ENCODE measurements around the gene PES1. TPM values are rescaled to one million over a fixed set of nuclear protein-coding genes. Genes with fewer than 3 reads are reported as not detected.

PES1 gene
- total RNA-seq (2014; rRNA removed; shearing (Covaris generic); ENCODE audit: low replicate concordance): 93.6 and 110 TPM in 2 replicates

GRCh38 chr22:30591588-30592359 is at the start of gene PES1:
Gene PES1 (minus strand): TSS chr22:30591910. CDS start chr22:30591833, 77 bp downstream.
- H2AFZ ChIP-seq (ENCODE audit: low read length): no peak within 1 kb of the TSS
- H3K36me3 ChIP-seq (ENCODE audit: insufficient read depth, low read length): peaks cover 28% of the 10 kb centered on the region
- peak within 1 kb of the TSS; percentile 77 for H3K4me2 ChIP-seq (ENCODE audit: low read depth, low read length, poor library complexity, severe bottlenecking)
- no peaks in the 10 kb centered on the region for H3K9me2 ChIP-seq (replicated peaks; ENCODE audit: insufficient read depth, low read length)
- H3K27ac ChIP-seq (ENCODE audit: low read length): peak within 1 kb of the TSS; percentile 67; the same call in 1 of the 2 replicates
- peaks cover 16% of the 10 kb centered on the region for H3K4me1 ChIP-seq (ENCODE audit: low read length)
- H3K9ac ChIP-seq (ENCODE audit: low read length): peak within 1 kb of the TSS; percentile 80
- H3K9me3 ChIP-seq (ENCODE audit: low read length): no peaks in the 10 kb centered on the region
- peak within 1 kb of the TSS; percentile 75 for H3K4me3 ChIP-seq (ENCODE audit: low read length)
- peak; percentile 99 for DNase-seq
- H3K79me2 ChIP-seq (ENCODE audit: low read length): peaks cover 33% of the 10 kb centered on the region
- H3K27me3 ChIP-seq (ENCODE audit: low read length): no peaks in the 10 kb centered on the region
- peaks cover 13% of the 10 kb centered on the region for H4K20me1 ChIP-seq (ENCODE audit: insufficient read depth, low read depth, low read length)

- Histone ChIP-seq H3K36me3 (ENCODE audit: insufficient read depth, low read length) (no peaks in the 10 kb centered on the region), H3K9me2 (replicated peaks; ENCODE audit: insufficient read depth, low read length) (no peaks in the 10 kb centered on the region), H3K27ac (ENCODE audit: low read length) (no peak overlapping the region), H4K20me1 (ENCODE audit: insufficient read depth, low read depth, low read length) (no peaks in the 10 kb centered on the region; the same call in 1 of the 2 replicates), H3K27me3 (ENCODE audit: low read length) (no peaks in the 10 kb centered on the region), H2AFZ (ENCODE audit: low read length) (no peak overlapping the region), H3K4me3 (ENCODE audit: low read length) (no peak overlapping the region), H3K4me1 (ENCODE audit: low read length) (peaks cover 18% of the 10 kb centered on the region), H3K4me2 (ENCODE audit: low read depth, low read length, poor library complexity, severe bottlenecking) (no peak overlapping the region), H3K79me2 (ENCODE audit: low read length) (no peaks in the 10 kb centered on the region), H3K9me3 (ENCODE audit: low read length) (no peaks in the 10 kb centered on the region), H3K9ac (ENCODE audit: low read length) (no peak overlapping the region)
- DNase-seq: no peak
These were observed 49.2 kb upstream of the PES1 start for GRCh38 chr22:30640839-30641430.

- H3K9me2 ChIP-seq (replicated peaks; ENCODE audit: insufficient read depth, low read length): no peaks in the 10 kb centered on the region
- peaks cover 21% of the 10 kb centered on the region for H3K4me1 ChIP-seq (ENCODE audit: low read length)
- H4K20me1 ChIP-seq (ENCODE audit: insufficient read depth, low read depth, low read length): no peaks in the 10 kb centered on the region; the same call in 1 of the 2 replicates
- no peak for DNase-seq
- no peak overlapping the region for H3K9ac ChIP-seq (ENCODE audit: low read length)
- no peaks in the 10 kb centered on the region for H3K79me2 ChIP-seq (ENCODE audit: low read length)
- no peaks in the 10 kb centered on the region for H3K27me3 ChIP-seq (ENCODE audit: low read length)
- no peaks in the 10 kb centered on the region for H3K9me3 ChIP-seq (ENCODE audit: low read length)
- no peak overlapping the region for H3K27ac ChIP-seq (ENCODE audit: low read length)
- no peak overlapping the region for H2AFZ ChIP-seq (ENCODE audit: low read length)
- H3K4me2 ChIP-seq (ENCODE audit: low read depth, low read length, poor library complexity, severe bottlenecking): no peak overlapping the region
- no peaks in the 10 kb centered on the region for H3K36me3 ChIP-seq (ENCODE audit: insufficient read depth, low read length)
- H3K4me3 ChIP-seq (ENCODE audit: low read length): no peak overlapping the region
These were observed 48.7 kb upstream of the PES1 start for GRCh38 chr22:30640361-30640760.

GRCh38 chr22:30637701-30638114 is 46.0 kb upstream of the PES1 start:
- no peak overlapping the region for H3K27ac ChIP-seq (ENCODE audit: low read length)
- H3K9ac ChIP-seq (ENCODE audit: low read length): no peak overlapping the region
- H3K27me3 ChIP-seq (ENCODE audit: low read length): no peaks in the 10 kb centered on the region
- H3K79me2 ChIP-seq (ENCODE audit: low read length): no peaks in the 10 kb centered on the region
- no peak overlapping the region for H3K4me3 ChIP-seq (ENCODE audit: low read length)
- H3K4me2 ChIP-seq (ENCODE audit: low read depth, low read length, poor library complexity, severe bottlenecking): no peak overlapping the region
- H3K4me1 ChIP-seq (ENCODE audit: low read length): peaks cover 23% of the 10 kb centered on the region
- no peak for DNase-seq
- H2AFZ ChIP-seq (ENCODE audit: low read length): no peak overlapping the region
- no peaks in the 10 kb centered on the region; the same call in 1 of the 2 replicates for H4K20me1 ChIP-seq (ENCODE audit: insufficient read depth, low read depth, low read length)
- no peaks in the 10 kb centered on the region for H3K36me3 ChIP-seq (ENCODE audit: insufficient read depth, low read length)
- no peaks in the 10 kb centered on the region for H3K9me3 ChIP-seq (ENCODE audit: low read length)
- no peaks in the 10 kb centered on the region for H3K9me2 ChIP-seq (replicated peaks; ENCODE audit: insufficient read depth, low read length)

GRCh38 chr22:30636226-30637077 is 44.7 kb upstream of the PES1 start:
- Histone ChIP-seq H3K79me2 (ENCODE audit: low read length) (no peaks in the 10 kb centered on the region), H3K27ac (ENCODE audit: low read length) (no peak overlapping the region), H3K4me3 (ENCODE audit: low read length) (peak overlapping the region; percentile 90), H3K9me2 (replicated peaks; ENCODE audit: insufficient read depth, low read length) (no peaks in the 10 kb centered on the region), H3K27me3 (ENCODE audit: low read length) (no peaks in the 10 kb centered on the region), H3K9me3 (ENCODE audit: low read length) (no peaks in the 10 kb centered on the region), H2AFZ (ENCODE audit: low read length) (peak overlapping the region; percentile 99), H3K4me2 (ENCODE audit: low read depth, low read length, poor library complexity, severe bottlenecking) (peak overlapping the region; percentile 99), H4K20me1 (ENCODE audit: insufficient read depth, low read depth, low read length) (no peaks in the 10 kb centered on the region; the same call in 1 of the 2 replicates), H3K9ac (ENCODE audit: low read length) (peak overlapping the region; percentile 81), H3K4me1 (ENCODE audit: low read length) (peaks cover 23% of the 10 kb centered on the region), H3K36me3 (ENCODE audit: insufficient read depth, low read length) (no peaks in the 10 kb centered on the region)
- peak; percentile 62 for DNase-seq

- Histone ChIP-seq H3K4me1 (ENCODE audit: low read length) (peaks cover 23% of the 10 kb centered on the region), H3K36me3 (ENCODE audit: insufficient read depth, low read length) (no peaks in the 10 kb centered on the region), H3K27ac (ENCODE audit: low read length) (no peak within 1 kb of the TSS), H3K9me3 (ENCODE audit: low read length) (no peaks in the 10 kb centered on the region), H3K4me3 (ENCODE audit: low read length) (peak within 1 kb of the TSS; percentile 90), H4K20me1 (ENCODE audit: insufficient read depth, low read depth, low read length) (no peaks in the 10 kb centered on the region; the same call in 1 of the 2 replicates), H3K9me2 (replicated peaks; ENCODE audit: insufficient read depth, low read length) (no peaks in the 10 kb centered on the region), H3K9ac (ENCODE audit: low read length) (peak within 1 kb of the TSS; percentile 81), H3K27me3 (ENCODE audit: low read length) (no peaks in the 10 kb centered on the region), H3K79me2 (ENCODE audit: low read length) (no peaks in the 10 kb centered on the region), H2AFZ (ENCODE audit: low read length) (peak within 1 kb of the TSS; percentile 99), H3K4me2 (ENCODE audit: low read depth, low read length, poor library complexity, severe bottlenecking) (peak within 1 kb of the TSS; percentile 99)
- DNase-seq: peak; percentile 96
These were observed 43.8 kb upstream of the PES1 start, which contains the start of gene SLC35E4 for GRCh38 chr22:30635273-30636225. Gene SLC35E4 (plus strand): TSS chr22:30635781. CDS start chr22:30636451, 670 bp downstream.

GRCh38 chr22:30634471-30635233 is 42.9 kb upstream of the PES1 start:
- H3K9ac ChIP-seq (ENCODE audit: low read length): peak overlapping the region; percentile 75

More at GRCh38 chr22:30634471-30635233, 42.9 kb upstream of the PES1 start:
- Histone ChIP-seq H2AFZ (ENCODE audit: low read length) (peak overlapping the region; percentile 96), H3K27me3 (ENCODE audit: low read length) (no peaks in the 10 kb centered on the region), H4K20me1 (ENCODE audit: insufficient read depth, low read depth, low read length) (no peaks in the 10 kb centered on the region; the same call in 1 of the 2 replicates), H3K9me3 (ENCODE audit: low read length) (no peaks in the 10 kb centered on the region), H3K4me1 (ENCODE audit: low read length) (peaks cover 23% of the 10 kb centered on the region), H3K27ac (ENCODE audit: low read length) (no peak overlapping the region), H3K4me3 (ENCODE audit: low read length) (peak overlapping the region; percentile 90), H3K4me2 (ENCODE audit: low read depth, low read length, poor library complexity, severe bottlenecking) (peak overlapping the region; percentile 99), H3K9me2 (replicated peaks; ENCODE audit: insufficient read depth, low read length) (no peaks in the 10 kb centered on the region), H3K79me2 (ENCODE audit: low read length) (no peaks in the 10 kb centered on the region), H3K36me3 (ENCODE audit: insufficient read depth, low read length) (no peaks in the 10 kb centered on the region)
- DNase-seq: peak; percentile 94
